Suprapubic skin (tissue), 3 donors: ENCODE measurements around the gene MBOAT2.

Experiments used
- POLR2AphosphoS5 ChIP-seq, 3 donors: sonication (generic); formaldehyde crosslinking; IDR thresholded peaks; one replicate each; pipeline ENCODE4 v1.6.1; 2017; ENCODE audit warnings: antibody characterized with exemption in 3 of 3
- TF ChIP-seq, protein P1 (sequence below), 2 donors: fragments of 200-600 bp in 1 of 2; fragments of 450-650 bp in 1 of 2; sonication (generic) in 1 of 2; IDR thresholded peaks; one replicate each; pipeline ENCODE4 v1.5.1; 2016 to 2019; ENCODE audit warnings: antibody characterized with exemption in 2 of 2, mild to moderate bottlenecking in 1 of 2, moderate library complexity in 1 of 2

DNA sequence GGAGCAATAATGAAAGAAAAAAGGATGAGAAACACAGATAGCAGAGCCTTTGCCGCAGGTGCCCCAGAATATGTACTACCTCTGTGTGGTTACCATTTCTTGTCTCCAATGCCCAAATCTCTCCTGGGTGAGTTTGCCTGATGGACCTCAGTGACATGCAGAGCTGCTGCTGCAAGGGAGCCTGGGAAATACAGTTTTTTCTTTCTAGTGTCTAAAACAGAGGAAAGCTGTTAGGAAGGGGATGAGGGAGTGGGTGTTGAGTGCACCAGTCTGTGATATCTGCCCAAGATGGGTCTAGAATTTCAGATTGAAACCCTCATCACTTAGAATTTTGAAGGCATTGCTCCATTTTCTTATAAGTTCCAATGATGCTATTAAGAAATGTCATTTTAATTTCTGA lies 9.9 kb upstream of the MBOAT2 start:
- TF ChIP-seq, protein P1, sequence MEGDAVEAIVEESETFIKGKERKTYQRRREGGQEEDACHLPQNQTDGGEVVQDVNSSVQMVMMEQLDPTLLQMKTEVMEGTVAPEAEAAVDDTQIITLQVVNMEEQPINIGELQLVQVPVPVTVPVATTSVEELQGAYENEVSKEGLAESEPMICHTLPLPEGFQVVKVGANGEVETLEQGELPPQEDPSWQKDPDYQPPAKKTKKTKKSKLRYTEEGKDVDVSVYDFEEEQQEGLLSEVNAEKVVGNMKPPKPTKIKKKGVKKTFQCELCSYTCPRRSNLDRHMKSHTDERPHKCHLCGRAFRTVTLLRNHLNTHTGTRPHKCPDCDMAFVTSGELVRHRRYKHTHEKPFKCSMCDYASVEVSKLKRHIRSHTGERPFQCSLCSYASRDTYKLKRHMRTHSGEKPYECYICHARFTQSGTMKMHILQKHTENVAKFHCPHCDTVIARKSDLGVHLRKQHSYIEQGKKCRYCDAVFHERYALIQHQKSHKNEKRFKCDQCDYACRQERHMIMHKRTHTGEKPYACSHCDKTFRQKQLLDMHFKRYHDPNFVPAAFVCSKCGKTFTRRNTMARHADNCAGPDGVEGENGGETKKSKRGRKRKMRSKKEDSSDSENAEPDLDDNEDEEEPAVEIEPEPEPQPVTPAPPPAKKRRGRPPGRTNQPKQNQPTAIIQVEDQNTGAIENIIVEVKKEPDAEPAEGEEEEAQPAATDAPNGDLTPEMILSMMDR (IDR thresholded peaks at IDR 0.05): no peak
- no peak for TF ChIP-seq POLR2AphosphoS5 (IDR thresholded peaks at IDR 0.05)
